M059J (cell line): ENCODE measurements around the gene PKLR. TPM values are rescaled to one million over a fixed set of nuclear protein-coding genes. Genes with fewer than 3 reads are reported as not detected.
A peak's percentile ranks its signal among the peaks of the same experiment; 100 is the strongest.
"Not testable (repeated sequence)": the region's sequence is repeated elsewhere in the genome, so short reads cannot be mapped to it uniquely, and the experiment has no call there.

Experiments
- DNase-seq: peaks from one replicate; pipeline ENCODE4 v3.0.0-alpha.2; 2012; ENCODE audit warnings: low read depth
- total RNA-seq: library from RNA; depleted of rRNA; stranded (reverse); fragments of >200 nt; shearing (Covaris generic); gene quantifications from 2 replicates; pipeline ENCODE4 v1.2.3, GENCODE V29; 2014; rRNA removed

The PKLR gene
- total RNA-seq, 1 experiment from 2014 or later = not detected

DNA sequence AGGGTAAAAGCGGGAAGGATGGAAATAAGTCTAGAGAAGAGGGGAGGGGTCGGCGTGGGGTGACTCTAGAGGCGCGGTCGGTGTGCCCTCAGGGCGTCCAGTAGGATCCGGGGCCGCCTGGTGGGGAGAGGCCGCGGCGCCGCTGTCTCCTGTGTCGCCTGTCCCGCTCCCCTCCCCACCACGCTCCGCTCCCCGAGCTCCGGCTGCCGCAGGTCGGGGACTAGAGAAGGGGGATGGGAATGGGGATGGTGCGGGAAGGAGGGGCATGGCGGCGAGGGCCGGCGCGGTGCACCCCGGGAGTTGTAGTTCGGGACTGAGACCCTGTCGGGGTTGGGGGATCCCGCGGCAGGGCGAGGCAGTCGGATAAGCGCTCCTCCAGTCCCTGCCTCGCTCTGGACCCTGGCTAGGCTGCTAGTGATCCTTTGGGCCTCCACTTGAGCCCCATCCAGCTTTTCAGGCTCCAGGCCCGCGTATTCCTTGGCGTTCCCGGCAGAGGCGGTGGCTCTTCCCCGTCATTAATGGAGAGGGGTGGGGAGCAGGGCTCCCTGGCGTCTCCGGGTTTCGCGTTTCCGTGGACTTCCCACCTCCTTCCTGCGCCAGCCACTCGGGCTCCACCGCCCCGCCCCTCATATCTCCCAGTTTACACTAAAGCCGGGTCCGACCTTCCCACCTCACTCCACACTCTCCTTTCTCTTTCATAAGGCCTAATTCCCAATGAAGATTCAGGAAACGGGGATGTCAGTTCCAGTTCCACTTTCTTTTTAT lies 45.8 kb downstream of the PKLR start, which contains the start of gene ENTREP3:
ENTREP3 (minus strand) TSS at position 241 of the 765 bp plus-strand sequence. CDS start 606 bp downstream, outside the sequence.
- peak; percentile 84 for DNase-seq

DNA sequence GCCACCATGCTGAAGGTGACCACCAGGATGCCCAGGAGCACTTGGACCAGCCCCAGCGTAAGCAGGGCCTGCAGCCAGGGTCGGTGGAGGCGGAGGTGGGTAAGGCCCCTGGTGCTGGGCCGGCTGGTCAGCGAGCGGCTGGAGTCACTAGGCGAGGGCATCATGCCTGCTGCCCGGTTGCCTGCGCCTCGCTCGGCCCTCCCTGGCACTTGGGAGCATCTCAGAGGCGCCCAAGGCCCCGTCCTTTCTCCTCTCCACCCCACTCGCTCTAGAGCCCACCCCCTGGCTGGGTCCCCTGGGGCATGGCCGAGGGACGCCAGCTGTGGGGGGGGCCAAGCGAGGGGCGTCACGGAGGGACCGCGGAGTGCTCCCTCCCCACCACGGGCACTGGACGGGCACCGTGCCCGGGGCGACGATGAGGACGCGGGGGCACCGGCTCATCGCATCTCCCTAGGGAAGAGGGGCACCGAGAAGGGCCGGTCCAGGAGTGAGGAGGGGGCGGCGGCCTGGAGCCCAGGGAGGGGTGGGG lies 46.5 kb downstream of the PKLR start:
- peak; percentile 34 for DNase-seq

DNA sequence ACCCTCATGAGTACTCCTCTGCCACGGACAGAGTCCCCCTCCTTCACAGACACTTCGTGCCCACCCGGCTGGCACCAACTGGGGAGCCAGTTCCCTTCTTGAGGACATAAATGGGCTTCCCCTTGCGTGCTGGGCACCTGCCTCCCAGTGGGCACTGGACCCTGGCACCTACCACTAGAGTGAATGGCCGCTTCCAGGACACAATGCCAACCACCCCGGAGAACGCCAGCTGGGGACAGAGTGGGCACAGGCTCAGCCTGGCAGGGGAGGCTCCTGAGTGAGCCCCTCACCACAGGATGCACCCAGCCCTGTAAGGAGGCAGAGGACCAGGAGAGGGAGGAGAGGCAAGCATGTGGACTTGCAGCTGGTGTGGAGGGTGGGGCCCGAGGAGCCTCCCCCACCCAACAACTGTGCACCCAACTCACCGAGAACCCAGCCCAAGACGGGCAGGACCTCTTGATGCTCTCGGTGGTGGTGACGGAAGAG lies 47.0 kb downstream of the PKLR start:
- DNase-seq = no peak

DNA sequence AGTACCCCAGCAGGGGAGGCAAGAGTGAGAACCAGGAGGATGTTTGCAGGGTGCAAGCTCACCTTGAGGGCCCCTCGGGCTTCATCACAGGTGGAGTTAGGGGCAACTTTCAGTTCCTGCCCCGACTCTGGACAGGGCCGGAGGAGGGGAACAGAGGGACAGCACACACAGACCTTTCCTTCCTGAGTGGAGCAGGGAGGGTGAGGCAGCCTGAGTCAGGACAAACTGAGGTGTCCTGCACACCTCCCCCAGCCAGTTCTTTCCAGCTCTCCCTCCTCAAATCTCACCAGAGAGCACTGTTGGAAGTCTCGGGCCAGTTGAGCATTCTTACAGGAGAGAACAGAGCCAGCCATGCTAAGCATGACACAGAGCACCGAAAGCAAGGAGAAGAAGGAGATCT lies 47.4 kb downstream of the PKLR start:
- no peak for DNase-seq

DNA sequence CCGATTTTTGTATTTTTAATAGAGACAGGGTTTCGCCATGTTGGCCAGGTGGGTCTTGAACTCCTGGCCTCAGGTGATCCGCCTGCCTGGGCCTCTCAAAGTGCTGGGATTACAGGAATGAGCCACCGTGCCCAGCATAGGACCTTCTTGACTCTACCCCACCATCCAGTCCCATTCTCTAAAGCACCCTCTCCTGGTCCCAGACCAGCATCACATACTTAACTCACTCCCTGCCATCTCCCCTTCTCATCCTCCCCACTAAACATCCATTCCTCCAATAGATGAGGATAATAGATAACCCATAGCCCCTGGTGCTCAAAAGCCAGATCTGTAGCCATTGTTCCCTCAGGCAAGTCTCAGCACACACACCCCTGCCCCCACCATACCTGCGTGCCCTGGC lies 48.0 kb downstream of the PKLR start:
- no peak for DNase-seq

DNA sequence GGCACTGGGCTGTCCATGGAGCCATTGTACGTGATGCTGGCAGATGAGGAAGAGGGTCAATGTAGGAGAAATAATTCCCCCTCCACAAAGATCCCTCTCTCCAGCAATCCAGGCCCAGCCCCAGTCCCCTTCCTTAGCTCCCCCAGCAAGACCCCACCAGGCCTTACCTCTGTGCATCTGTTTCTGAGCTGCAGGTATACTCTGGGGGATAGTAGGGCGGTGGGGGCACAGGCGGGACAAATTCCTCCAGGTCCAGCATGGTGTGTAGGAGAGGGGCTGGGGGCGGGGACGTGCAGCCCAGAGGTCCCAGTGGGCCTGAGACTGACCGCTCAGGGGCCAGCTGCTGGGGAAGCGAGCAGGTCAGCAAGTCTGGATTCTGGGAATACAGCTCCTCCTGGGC lies 49.7 kb downstream of the PKLR start:
- no peak for DNase-seq

DNA sequence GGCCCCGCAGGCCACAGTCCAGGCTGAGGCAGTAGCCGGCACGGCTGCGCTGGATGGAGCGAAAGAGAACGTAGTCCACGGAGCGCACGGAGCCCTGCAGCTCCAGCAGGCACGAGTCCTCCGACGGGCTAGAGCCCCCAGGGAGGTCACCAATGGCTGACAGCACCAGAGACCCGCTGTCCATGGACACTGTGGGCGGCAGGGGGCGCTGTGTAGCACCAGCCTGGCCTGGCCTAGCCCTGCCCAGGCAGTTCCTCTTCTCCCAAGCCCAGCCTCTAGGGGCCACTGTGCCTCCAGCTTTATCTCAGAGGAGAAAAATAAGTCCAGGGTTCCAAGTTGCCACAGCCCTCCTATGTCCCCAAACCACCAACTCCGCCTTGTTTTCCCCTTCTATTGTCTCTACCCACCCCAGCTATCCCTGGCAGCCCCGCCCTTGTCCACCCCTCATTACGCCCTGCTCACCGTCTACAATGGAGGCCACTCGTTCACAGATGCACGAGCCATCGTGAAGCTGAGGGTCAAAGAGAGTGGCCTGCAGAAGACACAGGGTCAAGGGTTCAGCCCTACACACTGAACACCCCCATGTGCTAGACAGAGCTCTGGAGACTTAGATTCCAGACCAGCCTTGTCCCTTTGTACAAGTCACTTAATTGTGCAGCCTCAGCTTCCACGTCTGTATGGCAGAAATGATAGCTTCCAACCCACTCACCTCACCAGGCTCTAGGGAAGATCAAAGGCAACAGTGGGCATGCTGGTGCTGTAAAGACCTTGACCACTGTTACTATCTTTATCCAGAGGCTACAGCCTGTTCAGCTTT lies 50.4 kb downstream of the PKLR start:
- DNase-seq = peak; percentile 87

DNA sequence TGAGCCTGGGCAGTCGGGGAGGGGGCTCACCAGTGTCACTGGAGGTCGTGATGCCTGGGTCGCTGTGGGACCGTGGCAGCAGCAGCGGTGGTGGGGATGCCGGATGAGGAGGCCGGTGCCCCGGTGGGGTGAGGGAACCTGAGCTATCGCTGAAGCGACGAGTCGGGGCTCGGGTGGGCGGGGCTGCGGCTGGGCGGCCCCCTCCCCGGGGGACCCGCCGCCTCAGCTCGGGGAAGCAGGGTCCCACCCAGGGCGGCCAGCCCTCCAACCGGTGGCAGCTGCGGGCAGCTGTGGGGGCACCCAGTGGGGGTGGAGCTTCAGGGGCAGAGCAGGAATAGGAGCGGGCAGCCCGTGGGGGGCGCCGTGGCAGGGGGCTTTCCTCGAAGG lies 51.0 kb downstream of the PKLR start:
- DNase-seq = no peak

DNA sequence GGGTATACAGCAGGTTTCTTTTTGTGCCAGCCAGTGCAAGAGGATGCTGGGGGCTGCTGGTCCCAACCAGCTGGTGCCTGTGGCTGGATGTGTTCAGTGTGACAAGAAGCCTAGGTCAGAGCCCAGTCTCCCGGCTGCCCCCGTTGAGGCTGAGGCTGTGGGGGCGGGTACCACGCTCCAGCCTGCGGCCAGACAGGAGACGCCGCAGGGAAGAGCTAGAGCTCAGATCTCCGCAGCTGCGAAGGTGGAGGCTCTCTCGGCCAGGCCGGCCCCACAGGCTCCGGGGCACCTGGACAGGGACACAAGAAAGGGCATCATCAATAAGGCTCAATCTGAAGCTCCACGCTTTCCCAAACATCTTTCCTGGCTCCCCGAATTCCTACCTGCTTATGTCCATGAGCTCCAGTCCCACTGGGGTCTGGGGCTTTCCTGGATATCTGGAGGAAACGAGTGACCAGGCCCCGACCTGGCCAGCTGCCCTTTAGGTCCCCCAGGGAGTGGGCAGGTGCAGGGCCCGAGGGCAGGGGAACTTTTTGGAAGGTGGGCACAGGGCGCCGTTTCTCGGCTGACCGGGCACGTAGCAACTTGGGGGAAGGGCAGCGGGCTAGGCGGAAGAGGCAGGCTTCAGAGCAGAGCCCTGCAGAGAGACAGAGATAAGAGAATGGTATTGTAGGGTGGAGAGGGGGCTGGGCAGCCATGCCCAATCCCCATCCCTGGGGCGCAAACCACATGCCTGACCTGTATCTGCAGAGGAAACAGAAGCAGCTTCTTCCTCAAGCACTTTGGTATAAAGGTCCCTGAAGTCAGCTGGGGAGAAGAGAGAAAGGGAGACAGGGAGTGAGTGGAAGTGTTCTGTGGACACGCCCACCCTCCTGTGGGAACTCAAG lies 53.3 kb downstream of the PKLR start:
- no peak for DNase-seq

DNA sequence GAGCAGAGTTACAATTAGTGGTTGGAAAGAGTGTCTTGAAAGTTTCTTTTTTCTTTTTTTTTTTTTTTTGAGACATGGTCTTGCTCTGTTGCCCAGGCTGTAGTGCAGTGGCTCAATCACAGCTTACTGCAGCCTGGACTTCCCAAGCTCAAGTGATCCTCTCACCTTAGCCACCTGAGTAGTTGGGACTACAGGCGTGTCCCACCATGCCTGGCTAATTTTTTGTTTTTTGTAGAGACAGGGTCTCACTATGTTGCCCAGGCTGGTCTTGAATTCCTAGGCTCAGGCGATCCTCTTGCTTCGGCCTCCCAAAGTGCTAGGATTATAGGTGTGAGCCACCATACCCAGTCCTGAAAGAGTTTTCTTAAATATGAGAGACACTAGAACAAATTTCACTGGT lies 54.4 kb downstream of the PKLR start:
- not testable (repeated sequence) for DNase-seq

DNA sequence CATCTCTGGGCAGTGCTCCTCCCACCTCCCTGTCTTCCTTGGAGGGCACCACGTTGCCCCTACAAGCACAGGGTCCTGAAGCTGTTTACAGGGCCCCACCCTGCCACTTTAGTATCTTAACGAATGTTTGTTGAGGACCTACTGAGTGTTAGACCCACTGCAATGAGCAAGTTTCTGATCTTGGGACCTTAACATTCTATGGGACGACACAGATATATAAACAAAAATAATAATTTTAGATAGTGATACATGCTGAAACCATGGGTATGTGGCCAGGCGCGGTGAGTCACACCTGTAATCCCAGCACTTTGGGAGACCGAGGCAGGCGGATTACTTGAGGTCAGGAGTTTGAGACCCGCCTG lies 56.1 kb downstream of the PKLR start:
- DNase-seq = no peak

DNA sequence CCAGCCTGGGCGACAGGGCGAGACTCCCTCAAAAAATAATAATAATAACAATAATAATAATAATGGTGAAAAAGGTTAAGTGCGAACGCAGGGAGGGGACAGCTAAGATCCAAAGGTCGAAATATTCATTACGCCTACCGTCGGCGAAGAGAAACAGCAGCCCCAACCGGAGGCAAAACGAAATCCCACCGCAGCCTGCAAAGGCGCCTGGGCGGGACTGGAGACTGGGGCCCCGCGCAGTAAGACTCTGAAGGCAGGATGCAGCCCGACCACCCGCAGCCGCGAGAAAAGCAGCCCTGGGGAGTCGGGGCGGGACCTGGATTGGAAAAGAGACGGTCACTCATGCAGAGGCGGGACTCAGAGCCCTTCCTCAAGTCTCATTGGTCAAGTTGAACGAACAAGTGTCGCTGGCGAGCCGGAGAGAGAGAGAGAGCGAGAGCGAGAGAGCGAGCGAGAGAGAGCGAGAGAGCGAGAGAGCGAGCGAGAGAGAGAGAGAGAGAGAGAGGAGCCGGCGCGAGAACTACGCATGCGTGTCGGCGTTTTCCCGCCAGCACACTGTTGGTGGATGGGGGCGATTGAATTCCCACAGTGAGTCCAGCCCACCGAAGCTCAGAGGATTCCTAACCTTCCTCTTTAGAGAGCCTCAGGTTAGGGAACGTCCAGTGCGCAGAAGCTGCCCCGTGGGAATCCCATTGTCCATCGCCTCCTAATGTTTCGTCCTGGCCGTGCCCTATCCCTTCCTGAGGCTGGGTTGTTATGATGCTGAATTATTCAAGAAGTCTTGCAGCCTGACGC lies 56.7 kb downstream of the PKLR start:
- peak; percentile 99 for DNase-seq

DNA sequence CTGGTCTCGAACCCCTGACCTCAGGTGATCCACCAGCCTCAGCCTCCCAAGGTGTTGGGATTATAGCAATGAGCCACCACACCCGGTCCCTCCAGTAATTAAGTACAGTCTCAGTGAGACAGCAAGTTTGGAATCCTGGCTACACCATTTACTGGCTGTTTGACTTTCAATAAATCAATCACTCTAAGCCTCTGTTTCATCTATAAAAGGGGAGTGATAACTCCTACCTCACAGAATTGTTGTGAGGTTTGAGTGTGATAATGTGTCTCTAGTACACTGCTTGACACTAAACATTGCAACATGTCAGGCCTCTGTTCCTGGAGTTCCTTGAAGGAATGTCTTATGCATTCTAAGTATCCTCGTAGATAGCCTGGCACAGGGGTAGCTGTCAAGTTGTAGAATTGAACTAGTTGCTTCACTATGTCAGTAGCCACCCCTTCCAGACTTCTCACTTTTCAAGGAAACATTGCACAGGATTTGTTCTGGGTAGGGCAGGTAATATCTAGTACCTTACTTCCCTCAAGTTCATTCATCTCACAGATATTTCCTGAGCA lies 58.4 kb downstream of the PKLR start:
- DNase-seq = no peak

DNA sequence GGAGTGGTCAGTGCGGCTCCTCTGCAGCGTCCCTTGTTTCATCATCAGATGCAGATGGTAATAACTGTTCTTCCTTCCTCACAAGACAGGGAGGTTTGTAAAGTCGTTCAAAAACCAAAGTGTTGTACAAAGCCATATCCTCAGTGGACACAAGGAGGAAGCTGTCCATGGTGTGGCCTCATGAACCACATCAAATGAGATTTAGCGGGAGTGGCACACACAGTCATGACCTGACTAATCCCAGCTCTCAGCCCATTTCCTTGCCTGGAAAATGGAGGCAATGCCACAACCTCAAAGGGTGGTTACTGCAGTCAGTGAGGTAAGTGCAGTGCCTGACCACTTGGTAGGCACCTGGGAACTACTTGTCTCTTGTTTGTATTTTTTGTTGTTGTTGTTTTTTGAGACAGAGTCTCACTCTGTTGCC lies 59.4 kb downstream of the PKLR start:
- DNase-seq = no peak

DNA sequence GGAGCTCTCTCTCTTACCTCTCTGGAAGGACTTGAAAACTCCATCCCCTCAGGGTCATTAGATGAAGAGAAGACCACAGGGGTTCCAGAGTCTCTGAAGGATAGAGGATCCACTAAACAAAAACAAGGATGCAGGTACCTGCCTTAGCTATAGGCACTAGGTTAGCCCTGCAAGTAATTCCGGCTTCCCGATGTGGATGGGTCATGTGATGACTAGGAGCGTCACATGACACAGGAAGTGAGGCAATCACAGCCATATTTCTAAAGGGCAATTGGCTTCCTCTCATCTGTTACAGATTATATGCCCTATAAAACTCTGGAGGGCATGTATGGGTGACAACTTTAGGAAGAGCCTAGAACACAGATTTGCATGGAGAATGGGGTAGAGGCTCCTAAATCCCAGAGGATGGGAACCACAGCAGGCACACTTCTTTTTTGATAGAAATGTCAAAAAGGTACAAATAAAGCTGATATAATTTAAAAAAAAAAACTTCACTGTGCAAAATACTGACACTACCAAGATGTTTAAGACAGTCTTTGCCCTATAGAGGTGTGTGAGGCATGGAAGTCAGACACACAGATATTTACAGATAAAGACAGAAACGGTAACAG lies 60.1 kb downstream of the PKLR start:
- DNase-seq = peak; percentile 80

Other genes starting within 250 kb of the PKLR start
- gene EFNA4, start 237.7 kb downstream of the PKLR start, total RNA-seq = 22.8 and 36.2 TPM in 2 replicates
- 0.59 and 2.9 TPM in 2 replicates for gene EFNA3, start 222.6 kb downstream of the PKLR start, total RNA-seq
- 15.1 and 17.9 TPM in 2 replicates for gene EFNA1, start 173.6 kb downstream of the PKLR start, total RNA-seq
- gene SLC50A1, start 165.6 kb downstream of the PKLR start, total RNA-seq = 55.7 and 62.9 TPM in 2 replicates
- gene DPM3, start 160.9 kb downstream of the PKLR start, total RNA-seq = 88.4 and 175 TPM in 2 replicates
- 209 and 323 TPM in 2 replicates for gene KRTCAP2, start 128.1 kb downstream of the PKLR start, total RNA-seq
- 1.1 and 3.1 TPM in 2 replicates for gene TRIM46, start 127.6 kb downstream of the PKLR start, total RNA-seq
- 10.0 and 12.7 TPM in 2 replicates for gene THBS3, start 93.5 kb downstream of the PKLR start, total RNA-seq
- gene MTX1, start 92.7 kb downstream of the PKLR start, total RNA-seq = 92.8 and 95.2 TPM in 2 replicates
- gene ENTREP3, start 46.0 kb downstream of the PKLR start, total RNA-seq = 5.9 and 8.1 TPM in 2 replicates
- gene SCAMP3, start 39.1 kb downstream of the PKLR start, total RNA-seq = 125 and 133 TPM in 2 replicates
- 15.1 and 15.8 TPM in 2 replicates for gene CLK2, start 27.9 kb downstream of the PKLR start, total RNA-seq
- 0.66 and 1.7 TPM in 2 replicates for gene HCN3, start 24.0 kb downstream of the PKLR start, total RNA-seq
- 203 and 262 TPM in 2 replicates for gene FDPS, start 7.4 kb upstream of the PKLR start, total RNA-seq
- gene RUSC1, start 19.5 kb upstream of the PKLR start, total RNA-seq = 49.0 and 52.9 TPM in 2 replicates